ENCODE data around the gene ACADL.

ACADL gene

DNA sequence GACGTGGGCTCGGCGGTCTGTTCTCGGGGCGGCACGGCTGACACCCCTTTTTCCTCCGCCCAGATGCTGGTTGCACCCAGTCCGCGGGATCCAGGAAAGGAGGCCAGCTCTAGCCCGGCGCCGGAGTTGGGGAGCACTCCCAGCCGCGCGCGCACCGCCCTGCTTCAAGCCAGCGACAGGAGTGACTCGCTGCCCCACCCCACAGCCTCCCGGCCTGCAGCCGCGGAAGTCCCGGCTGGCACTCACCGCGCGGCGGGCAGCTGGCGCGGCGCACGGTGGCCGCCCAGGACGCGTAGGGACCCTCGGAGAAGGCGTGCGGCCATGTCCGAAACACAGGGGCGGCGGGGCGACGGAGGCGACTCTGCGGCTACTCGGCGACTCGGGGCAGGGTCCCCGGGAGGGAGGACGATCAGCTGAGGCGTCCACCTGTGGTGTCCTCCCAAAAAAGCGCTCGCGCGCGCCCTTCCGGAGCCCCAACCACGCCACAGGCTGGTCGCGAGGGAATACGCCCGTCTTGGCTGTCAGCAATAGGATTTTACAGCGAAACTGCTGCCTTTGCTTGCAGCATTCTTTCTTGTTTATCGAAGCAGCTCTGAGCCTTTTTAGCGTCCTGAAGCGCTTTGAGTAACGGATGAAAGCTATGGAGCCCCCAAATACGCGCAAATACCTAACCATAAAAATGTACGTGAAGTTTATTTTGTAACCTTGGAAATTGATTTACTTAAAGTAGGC is at the start of gene ACADL:
TSS of gene ACADL (minus strand) at position 507 of the 732 bp plus-strand sequence. CDS start at position 323, 184 bp downstream.
- peak; percentile 69 for DNase-seq

GRCh38 chr2:210271300-210271699 is 46.1 kb upstream of the ACADL start:
- DNase-seq: no peak

- no peak for DNase-seq
Observed at GRCh38 chr2:210269148-210269547, 43.9 kb upstream of the ACADL start.

DNA sequence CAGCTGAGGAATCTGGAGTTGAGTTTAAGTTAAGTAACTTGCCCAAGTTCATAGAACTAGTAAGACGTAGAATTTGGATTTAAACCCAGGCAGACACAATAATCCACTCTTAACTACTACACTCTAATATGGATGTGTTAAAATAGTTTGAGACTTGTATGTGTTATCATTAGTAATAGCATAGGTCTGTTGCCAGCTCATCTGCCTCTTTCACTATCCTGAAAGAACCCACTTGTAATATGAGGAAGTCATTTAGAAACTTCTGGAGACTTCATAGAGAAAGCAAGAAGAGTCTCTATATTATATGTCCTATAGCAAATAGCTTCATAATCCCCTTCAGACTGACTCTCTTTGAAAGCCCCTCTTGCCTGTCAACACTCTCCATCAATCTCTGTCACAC is 43.0 kb upstream of the ACADL start:
- no peak for DNase-seq

GRCh38 chr2:210267698-210268097 is 42.5 kb upstream of the ACADL start:
- DNase-seq: no peak

DNA sequence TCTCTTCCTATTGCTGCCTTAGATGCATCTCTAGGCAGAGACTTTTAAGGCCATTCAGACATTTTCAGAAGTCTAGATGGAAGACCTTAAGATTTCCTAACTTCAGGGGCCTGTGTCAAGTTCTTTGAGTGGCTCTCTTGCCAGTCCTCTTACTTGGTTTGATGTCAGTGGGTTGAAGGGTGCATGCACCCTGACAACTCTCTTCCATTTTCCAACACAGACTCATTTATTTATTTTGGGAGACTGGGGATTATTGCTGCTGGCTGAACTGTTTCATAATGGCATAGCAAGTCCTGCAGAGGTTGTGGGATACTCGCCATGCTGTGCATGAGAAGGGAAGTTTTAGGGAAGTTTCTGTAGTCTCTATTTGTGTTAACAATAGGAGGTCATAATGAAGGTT is 39.0 kb upstream of the ACADL start:
- no peak for DNase-seq

DNA sequence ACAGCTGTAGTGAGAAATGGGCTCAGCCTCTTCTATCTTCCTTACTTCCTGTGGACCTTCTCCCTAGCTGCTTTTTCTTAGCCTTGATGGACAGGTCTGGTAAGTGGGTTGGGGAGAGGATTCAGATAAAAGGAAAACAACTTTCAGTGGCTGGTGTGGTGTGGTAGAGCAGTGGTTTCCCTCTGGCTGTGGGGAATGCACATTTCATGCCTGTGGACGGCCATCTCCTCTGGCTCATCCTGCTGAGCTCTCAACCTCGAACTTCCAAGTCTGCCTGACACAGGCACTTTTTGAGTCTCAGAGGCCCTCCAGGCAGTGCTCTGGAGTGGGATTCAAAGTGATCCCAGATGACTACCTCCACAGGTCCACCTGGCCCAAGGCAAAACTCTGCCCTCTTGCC is 38.6 kb upstream of the ACADL start:
- DNase-seq: no peak

GRCh38 chr2:210262036-210262435 is 36.8 kb upstream of the ACADL start:
- DNase-seq: no peak

- no peak for DNase-seq
Observed at GRCh38 chr2:210259687-210260086, 34.4 kb upstream of the ACADL start.

- no peak for DNase-seq
Observed at GRCh38 chr2:210252699-210253606, 27.7 kb upstream of the ACADL start.

DNA sequence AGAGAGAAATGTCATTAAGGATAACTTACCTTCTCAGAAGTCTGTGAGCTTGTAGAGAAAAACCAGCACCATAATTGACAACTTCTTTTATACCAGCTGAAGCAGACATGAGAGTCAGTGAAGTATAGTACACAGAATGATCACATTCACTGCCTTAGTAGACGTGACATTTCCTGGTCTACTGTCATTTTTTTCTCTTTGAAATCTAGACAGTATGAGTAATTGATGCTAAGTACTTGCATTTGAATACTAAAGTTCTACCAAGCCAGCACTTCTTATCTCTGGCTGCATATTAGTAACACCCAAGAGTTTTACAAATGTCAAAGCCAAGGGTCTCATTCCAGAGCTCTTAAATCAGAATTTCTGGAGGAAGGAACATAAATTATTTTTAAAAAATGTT is 25.4 kb upstream of the ACADL start:
- DNase-seq: no peak

- DNase-seq: no peak
Observed at GRCh38 chr2:210233487-210233886, 8.2 kb upstream of the ACADL start.

- DNase-seq: no peak
Observed at GRCh38 chr2:210230984-210231383, 5.7 kb upstream of the ACADL start.

- no peak for DNase-seq
Observed at GRCh38 chr2:210230518-210230917, 5.3 kb upstream of the ACADL start.

DNA sequence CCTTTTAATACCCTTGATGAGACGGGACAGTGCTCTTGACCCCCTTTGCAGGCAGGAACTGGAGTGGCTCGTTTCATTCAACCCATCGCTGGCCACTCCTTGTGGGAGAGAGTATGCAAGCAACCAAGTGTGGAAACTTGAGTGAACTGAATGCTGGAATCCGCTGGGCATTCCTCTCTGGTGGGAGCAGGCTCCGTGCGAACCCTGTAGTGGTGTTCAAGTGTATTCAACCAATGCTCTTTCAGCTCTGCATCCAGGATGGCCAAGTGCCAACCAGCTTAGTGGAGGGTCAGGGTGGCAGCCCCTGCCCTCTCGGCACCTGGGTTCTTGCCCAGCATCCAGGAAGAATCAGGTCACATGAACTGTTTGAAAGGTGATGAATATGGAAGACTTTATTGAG is 3.3 kb upstream of the ACADL start:
- DNase-seq: no peak

GRCh38 chr2:210227290-210228088 is 2.2 kb upstream of the ACADL start:
- no peak for DNase-seq

- no peak for DNase-seq
Observed at GRCh38 chr2:210226223-210226622, 976 bp upstream of the ACADL start.

DNA sequence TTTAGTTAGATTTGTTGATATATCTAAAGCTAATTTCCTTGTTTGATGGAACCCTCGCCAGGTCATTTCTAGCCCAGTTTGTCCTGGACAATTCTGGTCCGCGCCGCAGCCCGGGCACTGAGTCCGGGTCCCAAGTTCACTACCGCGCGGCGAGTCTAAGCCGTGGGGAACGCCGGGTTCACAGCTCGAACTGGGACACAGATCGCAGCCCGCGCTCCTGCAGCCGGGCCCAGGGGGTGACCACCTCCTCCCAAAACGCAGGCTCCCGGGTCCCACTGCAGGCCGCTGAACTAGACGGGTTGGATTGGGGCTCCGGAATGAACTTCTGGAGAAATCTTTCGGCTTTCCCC is 681 bp downstream of the ACADL start:
- DNase-seq: no peak

- DNase-seq: no peak
Observed at GRCh38 chr2:210215120-210215519, 10.1 kb downstream of the ACADL start.

GRCh38 chr2:210210185-210210584 is 15.1 kb downstream of the ACADL start:
- no peak for DNase-seq

- DNase-seq: no peak
Observed at GRCh38 chr2:210207929-210208328, 17.3 kb downstream of the ACADL start.

GRCh38 chr2:210203558-210203957 is 21.7 kb downstream of the ACADL start:
- no peak for DNase-seq

- DNase-seq: no peak
Observed at GRCh38 chr2:210203147-210203546, 22.1 kb downstream of the ACADL start.
